IPS-18c (cell line): ENCODE measurements around the gene DNM1L.

Source experiments
- H3K4me3 ChIP-seq: 2 replicates; pipeline ENCODE4 v1.7.0; 2013; ENCODE audit warnings: low read depth, mild to moderate bottlenecking, low read length, moderate library complexity; ENCODE audit not compliant: insufficient read depth
- H3K9me3 ChIP-seq: one replicate; pipeline ENCODE4 v1.6.1; 2013; ENCODE audit warnings: mild to moderate bottlenecking, low read length, moderate library complexity; ENCODE audit not compliant: control insufficient read depth, insufficient read depth

Gene DNM1L

GRCh38 chr12:32736445-32736844 lies 57.3 kb downstream of the DNM1L start:
- H3K4me3 ChIP-seq, result no peak overlapping the region

GRCh38 chr12:32737715-32738114 lies 58.6 kb downstream of the DNM1L start:
- Histone ChIP-seq H3K4me3 (no peak overlapping the region), H3K9me3 (no peaks in the 10 kb centered on the region)

More at GRCh38 chr12:32736445-32736844, 57.3 kb downstream of the DNM1L start:
- H3K9me3 ChIP-seq, result no peaks in the 10 kb centered on the region

DNA sequence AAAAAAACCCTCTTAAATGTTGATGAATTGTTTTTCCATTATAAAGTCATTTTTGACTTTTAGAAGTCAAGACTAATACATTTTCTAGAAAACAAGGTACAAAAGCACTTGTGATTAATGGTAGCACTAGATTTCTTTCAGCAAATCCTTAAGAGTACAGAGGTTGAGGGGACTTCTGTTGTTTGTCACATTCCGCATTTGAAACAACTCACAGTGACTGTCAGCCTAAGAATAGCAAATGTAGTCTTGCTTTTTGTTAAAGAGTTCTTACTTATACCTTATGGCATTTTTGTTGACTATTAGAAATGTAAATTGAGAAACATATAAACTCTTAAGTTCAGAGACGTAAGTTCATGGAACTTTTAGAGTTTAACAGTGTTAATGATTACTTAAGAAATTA lies 60.2 kb downstream of the DNM1L start:
- H3K4me3 ChIP-seq, result no peak overlapping the region

DNA sequence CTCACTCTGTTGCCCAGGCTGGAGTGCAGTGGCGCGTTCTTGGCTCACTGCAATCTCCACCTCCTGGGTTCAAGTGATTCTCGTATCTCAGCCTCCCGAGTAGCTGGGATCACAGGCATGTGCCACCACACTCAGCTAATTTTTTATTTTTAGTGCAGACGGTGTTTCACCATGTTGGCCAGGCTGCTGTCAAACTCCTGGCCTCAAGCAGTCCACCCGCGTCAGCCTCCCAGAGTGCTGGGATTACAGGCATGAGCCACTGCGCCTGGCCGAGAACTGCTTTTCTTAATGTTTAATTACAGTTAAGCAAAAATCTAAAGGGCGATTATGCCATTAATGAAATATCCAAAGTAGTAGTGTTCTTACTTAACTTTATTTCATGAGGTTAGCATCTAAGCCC lies 63.0 kb downstream of the DNM1L start:
- no peak overlapping the region for H3K4me3 ChIP-seq
- H3K9me3 ChIP-seq, result no peaks in the 10 kb centered on the region

More for the DNA sequence above, 60.2 kb downstream of the DNM1L start:
- no peaks in the 10 kb centered on the region for H3K9me3 ChIP-seq

DNA sequence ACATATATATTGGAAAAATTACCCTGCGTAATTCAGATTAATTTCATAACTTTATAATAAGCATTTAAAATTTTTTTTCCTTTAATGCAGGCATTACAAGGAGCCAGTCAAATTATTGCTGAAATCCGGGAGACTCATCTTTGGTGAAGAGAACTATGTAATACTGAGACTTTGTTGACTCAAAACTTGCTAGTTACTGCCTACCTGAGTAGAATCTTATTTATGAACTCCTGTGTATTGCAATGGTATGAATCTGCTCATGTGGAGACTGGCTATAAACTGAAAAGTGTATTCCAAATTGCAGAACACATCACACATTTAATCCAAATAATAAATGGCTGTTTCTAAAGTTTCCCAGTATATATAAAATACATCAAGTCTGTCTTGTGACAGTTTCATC lies 64.2 kb downstream of the DNM1L start:
- Histone ChIP-seq H3K4me3 (no peak overlapping the region), H3K9me3 (no peaks in the 10 kb centered on the region)

DNA sequence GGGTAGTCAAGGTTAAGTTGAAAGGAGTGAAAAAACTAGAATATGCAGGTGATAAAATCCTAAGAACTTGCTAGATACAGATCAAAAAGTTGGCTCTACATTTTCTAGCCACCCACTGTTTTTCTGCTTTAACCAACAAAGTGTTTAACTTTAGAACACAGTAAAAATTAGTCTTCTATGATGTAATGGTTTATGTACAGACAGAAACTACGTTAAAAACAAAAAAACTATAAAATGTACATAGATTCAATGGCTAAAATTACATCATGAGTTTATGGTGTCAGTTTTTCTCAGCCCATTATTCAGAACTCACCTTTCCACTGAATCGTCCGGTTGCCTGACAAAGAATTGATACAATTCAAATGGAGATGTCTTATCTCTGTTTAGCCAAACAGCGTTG lies 74.5 kb downstream of the DNM1L start:
- Histone ChIP-seq H3K9me3 (no peaks in the 10 kb centered on the region), H3K4me3 (no peak overlapping the region)

DNA sequence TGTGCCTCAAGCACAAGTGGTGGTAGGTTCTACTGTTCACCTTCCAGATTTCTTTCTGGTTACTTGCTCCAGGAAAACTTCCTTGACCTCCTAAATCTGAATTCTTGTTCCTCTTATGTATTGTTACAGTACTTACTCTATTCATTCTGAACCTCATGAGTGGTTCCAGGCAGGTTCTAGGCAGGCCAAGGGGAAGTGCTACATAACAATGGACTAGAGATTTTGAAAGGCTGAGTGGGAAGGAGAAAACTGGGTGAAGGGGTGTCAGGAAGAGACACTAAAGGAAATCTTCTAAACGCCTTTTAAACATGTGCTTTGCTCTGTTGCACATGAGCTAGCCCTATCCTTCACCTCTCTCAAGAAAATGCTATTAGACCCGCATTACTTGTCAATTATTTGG lies 75.0 kb downstream of the DNM1L start:
- peak overlapping the region; percentile 97 for H3K4me3 ChIP-seq
- no peaks in the 10 kb centered on the region for H3K9me3 ChIP-seq

GRCh38 chr12:32755051-32755653 lies 76.1 kb downstream of the DNM1L start:
- peak overlapping the region; percentile 97 for H3K4me3 ChIP-seq
- no peaks in the 10 kb centered on the region for H3K9me3 ChIP-seq

GRCh38 chr12:32755654-32756475 lies 76.8 kb downstream of the DNM1L start, which contains the start of gene YARS2:
YARS2 (minus strand) TSS chr12:32755897; CDS start chr12:32755874, 23 bp downstream.
- no peaks in the 10 kb centered on the region for H3K9me3 ChIP-seq
- peak within 1 kb of the TSS; percentile 97 for H3K4me3 ChIP-seq

- H3K4me3 ChIP-seq, result no peak overlapping the region
- H3K9me3 ChIP-seq, result no peaks in the 10 kb centered on the region
Measured at GRCh38 chr12:32756476-32757066, 77.5 kb downstream of the DNM1L start.

DNA sequence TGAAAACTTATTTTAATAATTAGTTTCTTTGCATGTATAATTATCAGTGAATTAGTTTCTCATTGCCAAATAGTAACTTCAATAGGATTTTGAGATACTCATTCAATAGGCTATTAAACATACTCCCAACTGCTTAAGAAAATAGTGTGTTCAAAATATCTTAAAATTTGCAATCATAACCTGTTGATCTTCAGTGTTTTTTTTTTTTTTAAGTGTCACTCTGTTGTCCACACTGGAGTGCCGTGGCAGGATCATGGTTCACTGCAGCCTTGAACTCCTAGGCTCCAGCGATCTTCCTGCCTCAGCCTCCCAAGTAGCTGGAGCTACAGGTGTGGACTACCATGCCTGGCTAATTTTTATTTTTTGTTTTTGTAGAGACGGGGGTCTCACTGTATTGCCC lies 78.1 kb downstream of the DNM1L start:
- H3K4me3 ChIP-seq, result no peak overlapping the region
- no peaks in the 10 kb centered on the region for H3K9me3 ChIP-seq

DNA sequence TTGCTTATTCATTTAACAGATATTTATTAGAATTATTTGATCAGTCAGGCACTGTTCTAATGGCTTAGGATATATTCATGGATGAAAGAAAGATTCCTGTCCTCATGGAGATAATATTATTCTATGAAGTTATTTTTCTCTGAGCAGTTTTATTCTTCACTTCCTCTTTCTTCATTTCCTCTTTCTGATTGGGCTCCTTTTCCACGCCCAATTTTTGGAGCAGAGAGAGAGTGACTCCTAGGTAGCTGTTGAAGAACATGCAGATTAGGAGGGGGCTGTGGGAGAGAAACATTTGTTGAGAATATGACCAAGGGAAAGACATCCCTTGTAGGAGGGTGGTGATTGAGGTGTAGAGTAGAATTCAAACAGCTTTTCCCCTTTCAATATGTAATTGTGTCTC lies 82.6 kb downstream of the DNM1L start:
- Histone ChIP-seq H3K4me3 (no peak overlapping the region), H3K9me3 (no peaks in the 10 kb centered on the region)

DNA sequence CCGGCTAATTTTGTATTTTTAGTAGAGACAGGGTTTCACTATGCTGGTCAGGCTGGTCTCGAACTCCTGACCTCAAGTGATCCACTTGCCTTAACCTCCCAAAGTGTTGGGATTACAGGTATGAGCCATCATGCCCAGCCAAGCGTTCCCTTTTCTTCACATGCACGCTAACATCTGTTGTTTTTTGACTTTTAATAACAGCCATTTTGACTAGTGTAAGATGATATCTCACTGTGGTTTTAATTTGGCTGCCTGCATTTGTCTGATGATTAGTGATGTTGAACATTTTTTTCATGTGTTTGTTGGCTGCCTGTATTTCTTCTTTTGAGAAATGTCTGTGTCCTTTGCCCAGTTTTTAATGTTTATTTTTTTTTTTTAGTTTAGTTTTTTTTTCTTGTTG lies 86.8 kb downstream of the DNM1L start:
- no peaks in the 10 kb centered on the region for H3K9me3 ChIP-seq
- no peak overlapping the region for H3K4me3 ChIP-seq

- H3K4me3 ChIP-seq, result no peak overlapping the region
Measured at GRCh38 chr12:32768518-32768917, 89.4 kb downstream of the DNM1L start.

GRCh38 chr12:32770141-32770540 lies 91.0 kb downstream of the DNM1L start:
- Histone ChIP-seq H3K9me3 (no peaks in the 10 kb centered on the region), H3K4me3 (no peak overlapping the region)

More at GRCh38 chr12:32768518-32768917, 89.4 kb downstream of the DNM1L start:
- H3K9me3 ChIP-seq, result no peaks in the 10 kb centered on the region

- Histone ChIP-seq H3K4me3 (no peak overlapping the region), H3K9me3 (no peaks in the 10 kb centered on the region)
Measured at GRCh38 chr12:32773691-32774090, 94.6 kb downstream of the DNM1L start.

GRCh38 chr12:32776258-32776657 lies 97.2 kb downstream of the DNM1L start:
- H3K9me3 ChIP-seq, result no peaks in the 10 kb centered on the region
- H3K4me3 ChIP-seq, result no peak overlapping the region

GRCh38 chr12:32777159-32777558 lies 98.1 kb downstream of the DNM1L start:
- no peaks in the 10 kb centered on the region for H3K9me3 ChIP-seq

More at GRCh38 chr12:32777159-32777558, 98.1 kb downstream of the DNM1L start:
- H3K4me3 ChIP-seq, result no peak overlapping the region
